HL-60/S4 treated with phorbol 12-myristate 13-acetate at 8.2 ng/mL for 4 days and 3 days (cell line): Measurements from ENCODE around the gene LCP1.

ENCODE experiments used
- in situ Hi-C: fragments of 300-500 bp; cut with MboI; formaldehyde crosslinking; loops from 2 replicates; pipeline ENCODE4 v1.15.0; 2022; ENCODE audit warnings: low sequenced_read_pairs

The LCP1 gene

DNA sequence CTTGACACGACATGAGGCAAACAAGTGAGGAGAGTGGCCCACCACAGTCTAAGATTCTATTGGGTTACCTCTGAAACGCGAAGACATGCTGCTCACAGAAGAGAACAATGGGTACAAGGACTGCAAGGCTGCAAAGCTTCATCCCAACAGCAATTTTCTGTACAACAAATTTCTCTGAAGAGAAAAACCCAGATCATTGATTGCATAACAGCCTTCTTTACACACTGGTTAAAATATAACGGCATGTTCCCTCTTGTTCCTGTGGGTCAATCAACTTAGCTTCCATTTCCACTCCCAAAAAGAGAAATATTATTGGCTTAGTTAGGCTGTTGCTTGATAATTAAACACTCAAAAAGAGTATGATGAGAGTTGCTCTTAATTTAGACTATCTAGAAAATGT, 77.1 kb downstream of the LCP1 start, which contains the start of gene CPB2:
Gene CPB2 (minus strand): TSS at position 166 of the 400 bp plus-strand sequence. CDS start 24 bp downstream, at position 142.
- in situ Hi-C loops = no loop called here

DNA sequence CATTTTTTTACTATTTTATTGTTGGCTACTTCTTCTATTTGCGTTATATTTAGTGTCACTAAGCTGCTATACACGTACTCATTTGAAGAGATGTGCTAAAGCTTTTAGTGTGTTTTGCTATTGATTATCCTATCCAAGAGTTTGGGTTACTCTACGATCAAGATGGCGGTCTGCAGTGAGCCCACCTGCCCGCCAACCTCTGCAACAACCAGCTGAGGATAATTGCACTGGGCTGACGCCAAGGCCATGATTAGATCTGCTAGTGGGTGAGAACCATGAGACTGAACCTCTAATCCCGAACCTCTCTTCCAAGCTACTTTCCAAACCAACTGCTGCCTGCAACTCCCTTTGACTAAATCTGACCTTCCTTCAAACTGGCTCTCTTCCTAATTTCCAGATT, 78.9 kb downstream of the LCP1 start:
- in situ Hi-C loops = no loop called here

DNA sequence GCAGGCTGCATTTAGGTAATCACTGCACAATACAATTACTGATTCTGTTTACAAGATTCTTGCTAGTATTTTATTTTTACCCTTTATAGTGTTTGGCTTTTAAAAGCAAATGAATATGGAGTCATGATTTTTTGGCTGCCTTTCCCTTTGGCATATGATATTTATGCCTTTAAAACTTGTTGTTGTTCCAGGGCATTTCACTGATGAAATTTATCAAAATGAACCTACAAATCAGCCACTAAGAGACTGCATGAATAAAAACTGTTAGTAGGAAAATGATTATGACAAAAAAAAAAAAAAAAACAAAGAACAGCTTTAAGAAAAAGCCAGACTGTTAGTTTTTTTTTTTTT, 79.7 kb downstream of the LCP1 start:
- in situ Hi-C loops = no loop called here

DNA sequence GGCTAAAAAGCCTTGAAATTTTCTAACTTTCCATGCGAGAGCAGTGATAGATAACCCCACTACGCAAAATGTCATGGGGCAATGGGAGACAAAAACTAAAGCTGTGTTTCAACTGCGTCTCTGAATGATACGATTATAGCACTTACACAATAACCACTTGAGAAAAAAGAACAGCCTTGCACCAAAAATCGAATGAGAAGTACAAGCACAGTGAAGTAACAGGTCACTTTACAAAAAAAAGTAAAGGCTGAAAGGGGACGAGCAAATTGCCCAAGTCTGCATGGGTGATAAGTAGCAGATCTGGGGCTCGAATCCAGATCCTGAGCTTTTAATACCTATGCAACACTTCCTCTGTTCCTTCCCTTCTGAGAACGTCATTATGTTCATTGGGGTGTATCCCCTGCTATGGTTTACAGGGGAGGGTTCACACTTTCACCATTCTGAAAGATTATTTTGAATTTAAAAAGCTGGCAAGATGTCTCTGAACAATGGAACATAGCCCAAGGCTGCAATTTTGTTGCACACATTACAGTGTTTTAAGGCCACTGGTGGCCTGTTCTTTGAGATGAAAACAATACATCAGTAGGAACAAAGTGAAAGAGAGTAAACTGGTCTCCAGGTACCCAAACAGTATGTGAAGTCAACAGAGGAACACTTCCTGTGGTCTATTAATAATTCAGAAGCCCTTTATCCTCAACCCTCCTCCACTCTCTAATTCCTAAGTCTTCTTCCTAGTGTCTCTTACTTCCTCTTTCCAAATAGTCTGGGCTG, 80.3 kb downstream of the LCP1 start:
- in situ Hi-C loops = no loop called here

DNA sequence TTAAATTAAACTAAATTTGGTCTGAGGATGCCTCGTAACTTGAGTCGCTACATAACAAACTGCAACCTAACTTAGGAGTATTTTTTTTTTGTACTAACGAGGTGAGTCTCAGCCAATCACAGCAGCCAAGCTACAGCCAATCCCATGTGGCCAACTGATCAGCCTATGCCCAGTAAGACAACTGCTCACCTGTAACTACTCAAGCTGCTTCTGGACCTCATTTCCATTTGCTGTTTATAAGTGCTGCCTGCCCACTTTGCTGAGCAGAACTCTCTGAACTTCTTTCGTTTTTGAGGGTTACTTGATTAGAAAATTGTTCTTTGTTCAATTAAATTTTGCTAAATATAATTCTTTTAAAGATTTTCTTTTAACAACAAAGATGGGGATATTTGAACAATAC, 81.0 kb downstream of the LCP1 start:
- in situ Hi-C loops = no loop called here

DNA sequence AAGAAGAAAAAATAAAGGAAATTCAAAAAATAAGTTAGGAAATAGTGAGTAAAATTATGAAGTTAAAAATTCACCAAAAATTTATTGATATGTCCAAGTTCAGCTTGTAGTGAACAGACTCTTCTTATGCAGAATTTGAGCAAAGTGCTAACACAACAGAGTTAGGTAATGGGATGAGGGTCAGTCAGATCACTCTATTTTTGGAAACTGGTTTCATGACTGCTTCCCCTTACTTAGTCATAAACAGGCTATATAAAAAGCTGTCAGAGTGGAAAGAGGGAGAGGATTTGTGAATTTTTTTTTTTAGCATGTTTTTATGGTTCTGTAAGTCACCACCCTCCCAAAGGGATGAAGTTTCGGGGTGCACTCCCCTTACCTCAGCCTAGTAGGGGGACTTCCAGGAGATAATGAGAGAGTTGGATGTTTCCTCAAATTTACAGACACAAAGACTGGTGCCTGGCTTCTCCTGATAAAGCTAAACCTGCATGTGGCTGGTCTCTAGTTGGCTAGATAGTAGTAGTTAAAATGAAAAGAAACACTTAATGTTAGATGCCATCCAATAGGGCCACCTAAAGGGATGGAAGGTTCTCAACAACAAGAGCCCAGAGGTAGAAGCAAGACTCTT, 81.7 kb downstream of the LCP1 start:
- in situ Hi-C loops = no loop called here

DNA sequence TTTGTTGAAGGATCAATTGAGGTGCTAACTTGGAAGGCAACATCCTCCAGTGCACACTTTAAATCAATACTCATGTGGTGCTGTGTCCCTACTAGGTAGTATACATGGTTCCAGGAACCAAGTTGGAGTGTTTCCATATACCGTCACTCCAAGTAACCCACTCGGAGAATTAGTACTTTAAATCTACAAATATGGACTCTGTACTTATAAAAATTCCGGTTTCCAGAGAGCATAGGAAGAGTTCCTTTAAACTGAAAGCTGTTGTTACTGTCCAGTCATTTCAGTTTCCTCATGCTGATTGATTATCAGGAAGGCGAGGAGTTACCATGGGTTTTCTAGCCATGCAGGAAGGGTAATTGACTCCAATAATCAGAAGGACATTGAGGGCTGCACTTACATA, 84.3 kb downstream of the LCP1 start:
- in situ Hi-C loops = no loop called here

DNA sequence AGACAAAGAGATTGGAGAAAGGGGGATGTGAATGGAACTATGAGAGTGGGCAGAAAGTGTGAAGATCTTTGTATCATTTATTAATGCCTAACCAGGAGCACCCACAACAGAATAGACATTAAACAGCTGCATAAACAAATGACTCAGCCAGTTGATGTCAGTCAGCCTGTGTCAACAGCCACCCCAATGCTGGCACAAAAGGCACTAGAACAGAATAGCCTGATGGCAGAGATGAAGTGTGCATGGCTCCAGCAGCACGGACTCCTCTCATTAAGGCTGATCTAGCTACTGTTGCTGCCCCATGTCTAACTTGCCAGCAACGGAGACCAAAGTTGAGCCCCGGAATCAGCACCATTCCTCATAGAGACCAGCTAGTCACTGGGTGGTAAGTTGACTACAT, 85.0 kb downstream of the LCP1 start:
- in situ Hi-C loops = no loop called here

DNA sequence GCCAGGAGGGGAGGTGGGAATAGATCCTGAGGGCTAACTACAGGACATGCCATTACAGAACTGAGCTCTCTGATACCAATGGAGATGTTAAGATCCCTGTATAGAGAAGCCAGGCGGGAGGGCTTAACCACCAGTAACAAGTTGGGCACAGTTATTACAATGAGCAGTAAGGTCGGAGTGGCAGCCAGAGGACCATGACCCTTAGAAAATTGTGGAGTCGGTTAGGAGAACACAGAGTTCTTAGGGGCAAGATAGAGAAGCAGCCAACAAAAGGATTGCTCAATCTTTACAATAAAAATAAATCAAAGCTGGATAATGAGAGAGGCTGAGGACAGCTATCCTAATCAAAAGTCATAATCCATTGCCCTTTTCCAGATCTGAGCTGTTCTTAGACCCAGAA, 87.5 kb downstream of the LCP1 start:
- in situ Hi-C loops = no loop called here

DNA sequence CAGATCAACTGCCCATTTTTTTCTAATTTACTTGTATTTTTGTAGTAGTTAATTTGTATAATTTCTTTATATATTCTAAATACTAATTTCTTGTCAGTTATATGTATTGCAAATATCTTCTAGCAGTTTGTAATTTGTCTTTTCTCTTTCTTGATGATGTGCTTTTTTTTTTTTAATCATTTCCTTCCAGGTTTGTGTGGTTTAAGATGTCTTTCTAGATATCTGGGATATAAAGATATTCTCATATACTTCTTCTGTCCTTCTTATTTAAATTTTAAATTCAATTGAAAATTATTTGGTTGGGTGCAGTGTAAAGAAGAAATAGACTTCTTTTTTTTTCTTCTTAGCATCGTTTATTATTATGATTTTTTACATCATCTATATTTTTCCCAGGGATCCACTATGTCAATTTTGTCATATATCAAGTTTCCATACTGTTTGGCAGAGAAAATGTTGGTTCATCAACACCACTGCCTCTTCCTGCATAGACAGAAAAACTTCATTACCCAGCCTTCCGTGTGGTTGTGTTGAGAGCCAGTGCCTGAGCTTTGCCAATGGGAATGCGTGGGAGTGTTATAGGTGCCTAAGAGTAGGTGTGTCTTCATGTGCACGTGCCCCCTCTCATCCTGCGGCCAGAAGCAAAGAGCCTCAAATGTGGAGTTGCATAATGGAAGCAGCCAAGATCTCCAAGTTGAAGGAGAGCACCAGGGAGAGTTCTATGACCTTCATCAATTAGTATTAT, 93.0 kb downstream of the LCP1 start:
- in situ Hi-C loops = no loop called here

DNA sequence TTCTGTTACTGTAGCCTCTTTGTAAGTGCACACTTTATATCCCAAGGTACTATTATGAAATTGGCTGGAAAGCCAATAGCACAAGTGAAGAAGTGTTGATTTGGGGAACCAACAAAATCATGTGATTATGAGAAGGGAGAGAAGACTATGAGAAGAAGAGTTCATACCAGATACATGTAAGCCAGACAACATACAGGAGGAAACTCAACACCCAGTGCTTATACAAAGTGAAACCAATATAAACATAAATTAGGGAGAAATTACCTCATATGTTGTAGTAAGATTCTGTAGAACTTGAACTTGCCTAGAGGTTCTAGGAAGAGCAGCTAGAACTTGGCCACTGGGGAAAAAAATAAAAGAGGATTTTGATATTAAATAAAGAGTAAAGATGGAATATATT, 94.5 kb downstream of the LCP1 start:
- in situ Hi-C loops = no loop called here

DNA sequence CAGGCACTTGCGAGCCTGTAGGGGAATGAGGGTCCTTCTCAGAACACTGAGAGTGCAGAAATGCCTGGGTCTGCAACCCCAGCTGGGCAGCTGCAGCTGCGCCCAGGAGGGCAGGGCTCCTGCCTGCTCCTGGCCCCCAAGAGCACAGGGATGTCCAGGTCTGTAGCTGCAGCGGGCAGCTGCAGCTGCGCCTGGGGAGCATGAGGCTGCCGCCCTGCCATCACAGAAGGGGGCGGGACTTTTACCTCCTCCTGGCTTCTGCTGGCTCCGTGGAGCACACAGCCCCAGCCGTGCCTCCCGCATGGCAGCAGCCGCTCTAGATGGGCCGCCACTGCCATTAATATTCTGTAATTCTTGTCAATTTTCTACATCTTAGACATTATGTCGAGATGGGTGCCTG, 95.0 kb downstream of the LCP1 start:
- in situ Hi-C loops = no loop called here

DNA sequence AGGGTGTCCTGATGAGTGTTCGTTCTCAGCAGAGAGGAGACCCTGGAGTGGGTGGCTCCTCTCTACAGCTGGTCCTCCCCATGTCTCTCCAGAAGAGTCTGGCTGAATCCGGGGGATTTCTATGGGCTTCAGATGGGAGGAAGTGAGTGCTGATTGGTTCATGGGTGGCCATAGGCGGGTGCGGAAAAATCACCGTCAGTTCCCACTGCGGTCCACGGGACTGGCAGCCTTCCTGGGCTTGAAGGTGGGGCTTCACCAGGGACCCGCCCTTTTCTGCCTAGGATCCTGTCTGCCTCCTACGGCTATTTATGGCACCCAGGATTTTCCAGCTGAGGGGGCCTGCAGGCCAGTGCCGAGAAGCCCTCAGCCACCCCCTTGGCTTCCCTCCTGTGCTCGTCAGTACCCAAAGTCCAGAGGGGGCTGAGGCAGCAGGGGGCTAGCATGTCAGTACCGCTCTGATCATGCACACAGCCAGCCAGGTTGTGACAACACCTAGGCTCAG, 95.5 kb downstream of the LCP1 start:
- in situ Hi-C loops = no loop called here

DNA sequence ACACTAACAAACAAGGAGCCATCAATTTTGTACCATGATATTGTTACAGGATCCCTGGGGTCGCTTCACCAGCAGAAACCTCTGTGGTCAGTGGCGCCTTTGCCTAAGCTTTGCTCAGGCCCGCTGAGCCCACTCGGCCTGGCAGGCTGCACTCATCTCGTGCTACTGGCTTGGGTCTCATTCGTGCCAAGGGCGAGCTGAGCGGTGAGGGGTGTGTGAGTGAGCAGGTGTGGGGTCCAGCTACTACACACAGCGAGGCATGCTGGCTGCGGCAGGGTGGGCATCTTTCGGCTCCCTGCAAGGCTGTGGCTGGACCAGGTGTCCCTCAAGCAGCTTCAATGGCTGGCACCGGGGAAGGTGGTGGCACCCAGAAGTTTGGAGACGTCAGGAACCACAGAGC, 96.2 kb downstream of the LCP1 start:
- in situ Hi-C loops = no loop called here

DNA sequence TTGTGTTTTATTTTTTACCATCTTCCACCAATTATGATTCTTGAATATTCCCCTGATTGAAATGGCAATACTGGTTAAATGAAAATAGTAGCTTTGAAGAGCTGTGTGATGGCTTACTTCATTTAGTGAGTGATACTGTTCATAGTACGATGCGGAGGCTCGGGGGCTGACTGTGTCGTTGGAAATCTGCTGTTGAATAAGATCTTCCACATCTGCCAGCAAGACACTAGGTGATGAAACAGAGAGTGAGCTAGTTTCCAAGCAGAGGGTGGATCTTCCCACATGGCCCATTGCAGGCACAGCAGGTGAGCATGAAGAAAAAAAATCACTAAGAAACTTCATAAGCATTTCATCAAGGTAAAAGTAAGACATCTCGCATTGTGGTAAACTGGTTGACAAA, 99.7 kb downstream of the LCP1 start:
- in situ Hi-C loops = no loop called here

DNA sequence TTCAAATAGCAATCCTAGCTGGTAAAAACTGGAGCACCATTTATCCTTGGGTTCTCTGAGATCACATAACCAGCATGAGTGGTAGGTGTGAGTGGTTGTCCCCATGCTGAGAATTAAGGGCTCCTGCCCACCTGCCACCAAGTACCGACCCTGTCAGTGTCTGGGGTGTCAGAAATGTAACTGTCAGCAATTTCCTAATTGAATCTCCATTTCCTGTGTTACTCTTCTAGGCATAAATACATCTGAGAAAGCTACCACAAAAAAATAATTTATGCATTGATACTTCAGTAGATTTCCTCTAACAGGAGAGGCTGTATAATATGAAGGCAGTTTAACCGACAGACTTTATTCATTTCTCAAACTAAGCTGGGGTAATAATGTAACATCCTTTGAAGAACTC, 102.2 kb downstream of the LCP1 start:
- in situ Hi-C loops = no loop called here

DNA sequence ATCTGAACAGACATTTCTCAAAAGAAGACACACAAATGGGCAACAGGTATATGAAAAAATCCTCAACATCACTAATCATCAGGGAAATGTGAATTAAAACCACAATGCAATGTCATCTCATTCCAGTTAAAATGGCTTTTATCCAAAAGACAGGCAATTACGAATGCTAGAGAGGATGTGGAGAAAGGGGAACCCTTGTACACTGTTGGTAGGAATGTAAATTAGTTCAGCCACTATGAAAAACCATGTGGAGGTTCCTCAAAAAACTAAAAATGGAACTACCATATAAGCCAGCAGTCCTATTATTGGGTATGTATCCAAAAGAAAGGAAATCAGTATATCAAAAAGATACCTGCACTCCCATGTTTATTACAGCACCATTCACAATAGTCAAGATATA, 104.7 kb downstream of the LCP1 start:
- in situ Hi-C loops = no loop called here

DNA sequence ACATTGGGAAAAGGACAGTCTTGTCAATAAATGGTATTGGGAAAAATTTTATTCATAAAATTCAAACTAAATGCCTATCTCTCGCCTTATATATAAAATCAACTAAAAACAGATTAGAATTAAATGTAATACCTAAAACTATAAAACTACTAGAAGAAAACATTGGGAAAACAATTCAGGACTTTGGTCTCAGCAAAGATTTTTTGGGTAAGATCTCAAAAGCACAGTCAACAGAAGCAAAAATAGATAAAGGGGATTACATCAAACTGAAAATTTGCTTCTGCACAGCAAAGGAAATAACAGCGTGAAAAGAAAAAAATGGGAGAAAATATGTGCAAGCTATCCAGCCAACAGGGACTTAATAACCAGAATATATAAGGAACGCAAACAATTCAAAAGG, 105.2 kb downstream of the LCP1 start:
- in situ Hi-C loops = no loop called here
